Kidney epithelial cell (primary cell): ENCODE results near the gene CTTN. TPM values are rescaled to one million over a fixed set of nuclear protein-coding genes. Genes with fewer than 3 reads are reported as not detected.
"Not testable (repeated sequence)": the region's sequence is repeated elsewhere in the genome, so short reads cannot be mapped to it uniquely, and the experiment has no call there.

ENCODE experiments used
- DNase-seq: peaks from one replicate; pipeline ENCODE4 v3.0.0-alpha.2; 2010; ENCODE audit warnings: low read depth
- H3K27me3 ChIP-seq: 2 replicates; pipeline ENCODE4 v1.6.0; 2011; ENCODE audit warnings: low read length; ENCODE audit not compliant: control insufficient read depth, insufficient read depth
- H3K36me3 ChIP-seq: 2 replicates; pipeline ENCODE4 v1.5.1; 2011; ENCODE audit warnings: low read length; ENCODE audit not compliant: control insufficient read depth, insufficient read depth
- H3K4me3 ChIP-seq: 2 replicates; pipeline ENCODE4 v1.5.1; 2011; ENCODE audit warnings: low read depth, mild to moderate bottlenecking, control low read depth, low read length
- CTCF ChIP-seq: IDR thresholded peaks from 2 replicates; pipeline ENCODE4 v1.5.1; 2011; ENCODE audit warnings: mild to moderate bottlenecking, moderate library complexity, low read length, control low read depth, inconsistent platforms; ENCODE audit not compliant: insufficient read depth, poor library complexity, severe bottlenecking
- total RNA-seq: library from RNA; depleted of rRNA; stranded (reverse); fragments of >200 nt; gene quantifications from 2 replicates; pipeline ENCODE4 v1.2.3, GENCODE V29; 2015

Gene CTTN
- total RNA-seq, 1 donor from 2014 or later: 296 TPM

GRCh38 chr11:70402016-70402415, 3.7 kb downstream of the CTTN start:
- TF ChIP-seq CTCF: no peak
- no peak for DNase-seq
- peaks cover 1% of the 10 kb centered on the region for H3K36me3 ChIP-seq
- H3K4me3 ChIP-seq: no peak overlapping the region
- no peaks in the 10 kb centered on the region for H3K27me3 ChIP-seq

GRCh38 chr11:70402685-70403084, 4.4 kb downstream of the CTTN start:
- peaks cover 1% of the 10 kb centered on the region for H3K36me3 ChIP-seq
- H3K4me3 ChIP-seq: no peak overlapping the region
- TF ChIP-seq CTCF: no peak
- DNase-seq: no peak
- H3K27me3 ChIP-seq: no peaks in the 10 kb centered on the region

- DNase-seq: no peak
- Histone ChIP-seq H3K4me3 (no peak overlapping the region), H3K27me3 (no peaks in the 10 kb centered on the region), H3K36me3 (peaks cover 1% of the 10 kb centered on the region)
- TF ChIP-seq CTCF: no peak
Observed at GRCh38 chr11:70404244-70404643, 5.9 kb downstream of the CTTN start.

- peaks cover 4% of the 10 kb centered on the region for H3K36me3 ChIP-seq
Observed at GRCh38 chr11:70405679-70406395, 7.5 kb downstream of the CTTN start.

GRCh38 chr11:70407121-70407520, 8.8 kb downstream of the CTTN start:
- no peak for TF ChIP-seq CTCF
- H3K4me3 ChIP-seq: no peak overlapping the region

More at GRCh38 chr11:70405679-70406395, 7.5 kb downstream of the CTTN start:
- no peaks in the 10 kb centered on the region for H3K27me3 ChIP-seq
- no peak for TF ChIP-seq CTCF
- H3K4me3 ChIP-seq: no peak overlapping the region
- no peak for DNase-seq

GRCh38 chr11:70407814-70408213, 9.5 kb downstream of the CTTN start:
- H3K36me3 ChIP-seq: peaks cover 9% of the 10 kb centered on the region
- H3K27me3 ChIP-seq: no peaks in the 10 kb centered on the region
- no peak for TF ChIP-seq CTCF
- DNase-seq: no peak
- no peak overlapping the region for H3K4me3 ChIP-seq

More at GRCh38 chr11:70407121-70407520, 8.8 kb downstream of the CTTN start:
- Histone ChIP-seq H3K36me3 (peaks cover 9% of the 10 kb centered on the region), H3K27me3 (no peaks in the 10 kb centered on the region)
- DNase-seq: no peak

- H3K36me3 ChIP-seq, DNase-seq, H3K4me3 ChIP-seq, H3K27me3 ChIP-seq: not testable (repeated sequence)
Observed at GRCh38 chr11:70408326-70408725, 10.0 kb downstream of the CTTN start.
